NCI-H748 (cell line): ENCODE measurements around the gene ZNF146.
"Not testable (repeated sequence)": the region's sequence is repeated elsewhere in the genome, so short reads cannot be mapped to it uniquely, and the experiment has no call there.

Experiments used
- DNase-seq: peaks from one replicate; lab custom pipeline; 2025; ENCODE audit not compliant: unreplicated experiment; lab: John Stamatoyannopoulos, UW

The ZNF146 gene

DNA sequence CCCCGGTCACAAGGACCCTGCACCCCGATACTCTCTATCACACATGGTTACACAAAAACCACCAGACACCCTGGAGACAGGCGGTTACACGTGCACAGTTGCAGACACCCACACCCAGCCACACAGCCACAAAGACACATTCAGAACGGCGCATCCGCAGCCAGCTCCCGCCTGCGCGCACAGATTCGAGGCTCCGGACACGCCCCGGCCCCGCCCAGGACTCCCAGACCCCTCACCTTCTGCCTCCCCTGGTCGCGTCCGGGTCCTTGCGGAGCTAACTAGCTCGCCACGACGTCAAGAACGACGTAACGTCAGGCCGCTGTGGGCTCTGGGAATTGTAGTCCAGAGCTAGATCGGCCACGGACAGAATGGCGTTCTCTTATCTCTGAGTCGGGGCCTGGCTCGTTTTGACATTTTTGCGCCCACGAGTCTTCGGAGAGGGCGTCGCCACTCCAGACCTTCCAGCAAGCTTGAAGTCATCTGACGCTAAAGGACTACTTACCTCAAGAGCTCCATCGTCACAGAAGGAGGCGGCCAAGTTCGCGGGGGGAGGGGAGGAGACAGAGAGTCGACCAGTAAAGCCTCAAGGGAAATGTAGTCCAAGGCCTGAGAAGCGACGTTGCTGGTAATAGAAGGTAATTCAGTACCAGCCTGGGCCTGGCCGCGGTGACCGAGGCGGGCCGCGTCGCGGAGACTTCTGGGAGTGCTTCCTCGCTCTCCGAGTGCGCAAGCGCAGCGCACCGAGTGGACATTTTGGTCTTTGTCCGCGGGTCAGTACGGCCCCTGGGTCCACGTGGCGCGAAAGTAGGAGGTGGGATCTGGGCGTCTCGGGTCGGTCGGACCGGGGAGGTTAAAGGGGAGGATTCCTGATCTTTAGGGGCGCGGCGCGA is at the start of gene ZNF146, which contains the start of gene ZNF565:
Gene ZNF146 (plus strand): TSS at position 721 of the 890 bp plus-strand sequence. CDS start 21,335 bp downstream, outside the sequence.
Gene ZNF565 (minus strand): TSS at position 280 of the 890 bp plus-strand sequence. CDS start 12,680 bp downstream, outside the sequence.
- DNase-seq, result peak; percentile 100

DNA sequence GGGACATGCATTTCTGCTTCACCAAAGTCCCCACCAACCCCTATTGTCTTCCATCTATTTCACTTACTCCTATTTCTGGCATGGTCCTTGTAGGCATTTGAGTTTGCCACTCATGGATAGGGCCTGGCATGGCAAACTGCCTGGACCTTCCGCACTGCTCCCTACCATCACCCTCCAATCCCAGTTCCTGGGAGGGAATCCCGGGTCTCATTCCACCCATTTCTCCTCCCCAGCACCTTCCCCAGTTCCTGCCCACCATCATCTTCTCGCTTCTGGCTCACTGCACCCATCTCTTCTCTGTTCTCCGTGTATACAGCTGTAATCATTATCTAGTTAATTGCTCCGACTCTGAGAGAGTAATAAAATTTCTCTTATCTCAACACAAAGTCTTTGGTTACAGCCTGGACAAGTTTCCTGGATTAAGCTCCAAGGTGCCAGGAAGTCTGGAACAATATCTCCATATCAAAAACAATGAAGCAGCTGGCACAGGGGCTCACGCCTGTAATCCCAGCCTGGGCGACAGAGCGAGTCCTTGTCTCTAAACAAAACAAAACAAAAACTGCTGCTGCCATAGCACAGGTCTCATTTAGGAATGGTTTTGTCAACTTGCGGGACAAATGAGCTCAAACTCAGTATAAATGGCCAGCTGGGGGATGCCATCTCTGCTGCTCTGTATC is 45.7 kb upstream of the ZNF146 start:
- peak; percentile 90 for DNase-seq

DNA sequence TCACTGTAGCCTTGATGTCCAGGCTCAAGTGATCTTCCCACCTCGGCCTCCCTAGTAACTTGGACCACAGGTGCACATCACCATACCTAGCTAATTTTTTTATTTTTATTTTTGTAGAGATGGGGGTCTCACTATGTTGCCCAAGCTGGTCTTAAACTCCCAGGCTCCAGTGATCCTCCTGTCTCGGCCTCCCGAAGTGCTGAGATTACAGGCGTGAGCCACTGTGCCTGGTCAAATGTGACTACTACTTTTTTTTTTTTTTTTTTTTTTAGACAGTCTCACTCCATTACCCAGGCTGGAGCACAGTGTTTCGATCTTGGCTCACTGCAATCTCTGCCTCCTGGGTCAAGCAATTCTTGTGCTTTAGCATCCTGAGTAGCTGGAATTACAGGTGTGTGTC is 42.1 kb upstream of the ZNF146 start:
- DNase-seq, result no peak

DNA sequence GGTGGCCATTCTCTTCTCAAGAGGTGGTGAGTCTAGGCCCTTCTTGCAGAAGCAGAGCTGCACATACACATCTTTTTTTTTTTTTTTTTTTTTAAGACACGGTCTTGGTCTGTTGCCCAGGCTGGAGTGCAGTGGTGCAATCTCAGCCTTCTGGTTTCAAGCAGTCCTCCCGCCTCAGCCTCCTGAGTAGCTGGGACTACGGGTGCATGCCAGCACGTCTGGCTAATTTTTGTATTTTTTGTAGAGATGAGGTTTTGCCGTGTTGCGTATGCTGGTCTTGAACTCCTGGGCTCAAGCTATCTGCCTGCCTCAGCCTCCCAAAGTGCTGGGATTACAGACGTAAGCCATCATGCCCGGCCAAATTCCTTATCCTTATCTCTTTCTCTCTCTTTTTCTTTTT is 41.1 kb upstream of the ZNF146 start:
- DNase-seq, result not testable (repeated sequence)

DNA sequence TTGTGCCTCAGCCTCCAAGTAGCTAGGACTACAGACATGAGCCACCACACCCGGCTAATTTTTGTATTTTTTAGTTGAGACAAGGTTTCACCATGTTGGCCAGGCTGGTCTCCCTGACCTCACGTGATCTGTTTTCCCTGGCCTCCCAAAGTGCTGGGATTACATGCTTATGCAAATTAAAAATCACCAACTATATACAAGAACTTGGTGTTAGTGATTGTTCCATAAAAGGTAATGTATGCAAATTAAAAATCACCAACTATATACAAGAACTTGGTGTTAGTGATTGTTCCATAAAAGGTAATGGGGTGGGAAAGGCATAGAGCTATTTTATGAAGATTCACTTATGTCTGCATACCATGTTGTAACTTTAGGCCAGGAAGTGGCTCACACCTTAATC is 35.8 kb upstream of the ZNF146 start:
- not testable (repeated sequence) for DNase-seq

DNA sequence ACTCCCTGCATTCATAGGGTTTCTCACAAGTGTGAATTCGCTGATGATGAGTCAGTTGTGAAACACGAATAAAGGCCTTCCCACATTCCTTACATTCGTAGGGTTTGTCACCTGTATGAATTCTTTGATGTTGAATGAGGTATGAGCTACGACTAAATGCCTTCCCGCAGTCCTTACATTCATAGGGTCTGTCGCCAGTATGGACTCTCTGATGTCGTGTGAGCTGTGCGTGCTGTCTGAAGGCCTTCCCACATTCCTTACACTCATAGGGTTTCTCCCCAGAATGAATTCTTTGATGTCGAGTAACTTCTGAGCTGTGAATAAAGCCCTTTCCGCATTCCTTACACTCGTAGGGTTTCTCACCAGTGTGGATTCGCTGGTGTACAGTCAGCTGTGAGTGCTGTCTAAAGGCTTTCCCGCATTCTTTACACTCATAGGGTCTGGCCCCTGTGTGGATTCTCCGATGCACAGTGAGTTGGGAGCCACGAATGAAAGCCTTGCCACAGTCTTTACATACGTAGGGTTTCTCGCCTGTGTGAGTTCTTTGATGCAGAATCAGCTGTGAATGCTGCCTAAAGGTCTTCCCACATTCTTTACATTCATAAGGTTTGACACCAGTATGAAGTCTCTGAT is 32.2 kb upstream of the ZNF146 start:
- DNase-seq, result no peak

DNA sequence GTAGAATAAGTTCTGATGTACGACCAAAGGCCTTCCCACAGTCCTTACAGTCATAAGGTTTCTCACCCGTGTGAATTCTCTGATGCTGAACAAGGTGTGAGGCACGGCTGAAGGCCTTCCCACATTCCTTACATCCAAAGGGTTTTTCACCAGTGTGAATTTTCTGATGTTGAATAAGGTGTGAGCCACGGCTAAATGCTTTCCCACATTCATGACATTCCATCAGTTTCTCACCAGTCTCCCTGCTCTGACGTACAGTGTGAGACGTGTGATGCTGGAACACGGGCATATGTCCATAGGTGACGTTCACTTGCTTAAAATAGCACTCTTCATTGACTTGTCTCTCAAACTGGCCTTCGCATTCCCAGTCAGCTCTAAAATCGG is 31.7 kb upstream of the ZNF146 start:
- no peak for DNase-seq

DNA sequence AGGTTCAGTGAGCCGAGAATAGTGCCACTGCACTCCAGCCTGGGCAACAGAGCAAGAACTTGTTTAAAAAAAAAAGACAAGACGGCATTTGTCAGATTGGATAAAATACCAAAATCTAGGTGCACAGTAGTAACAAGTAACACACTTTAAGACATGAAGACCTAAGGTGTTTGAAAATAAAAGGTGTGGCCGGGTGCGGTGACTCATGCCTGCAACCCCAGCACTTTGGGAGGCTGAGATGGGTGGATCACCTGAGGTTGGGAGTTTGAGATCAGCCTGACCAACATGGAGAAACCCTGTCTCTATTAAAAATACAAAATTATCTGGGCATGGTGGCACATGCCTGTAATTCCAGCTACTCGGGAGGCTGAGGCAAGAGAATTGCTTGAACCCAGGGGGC is 28.2 kb upstream of the ZNF146 start:
- DNase-seq, result not testable (repeated sequence)

DNA sequence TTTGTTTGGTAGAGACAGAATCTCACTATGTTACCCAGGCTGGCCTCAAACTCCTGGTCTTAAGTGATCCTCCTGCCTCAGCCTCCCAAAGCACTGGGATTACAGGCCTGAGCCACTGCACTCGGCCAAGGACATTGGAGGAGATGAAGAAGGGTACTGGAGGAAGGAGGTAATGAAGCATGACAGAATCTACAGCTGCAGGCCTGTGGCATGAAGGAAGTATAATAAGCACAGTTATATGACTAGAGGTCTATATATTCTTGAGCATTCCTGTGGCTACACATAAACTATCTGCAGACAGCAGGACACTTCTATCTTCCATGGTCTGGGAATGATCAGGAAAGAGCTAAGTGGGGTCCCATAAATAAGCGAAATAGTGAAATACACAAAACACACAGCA is 18.7 kb upstream of the ZNF146 start:
- no peak for DNase-seq

DNA sequence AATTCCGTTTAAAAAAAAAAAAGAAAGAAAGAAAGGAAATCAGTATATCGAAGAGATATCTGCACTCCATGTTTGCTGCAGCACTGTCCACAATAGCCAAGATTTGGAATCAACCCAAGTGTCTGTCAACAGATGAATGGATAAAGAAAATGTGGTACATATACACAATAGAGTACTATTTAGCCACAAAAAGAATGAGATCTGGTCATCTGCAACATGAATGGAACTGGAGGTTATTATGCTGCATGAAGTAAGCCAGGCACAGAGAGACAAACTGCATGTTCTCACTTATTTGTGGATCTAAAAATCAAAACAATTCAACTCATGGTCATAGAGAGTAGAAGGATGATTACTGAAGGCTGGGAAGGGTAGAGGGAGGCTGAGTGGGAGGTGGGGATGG is 16.8 kb upstream of the ZNF146 start:
- no peak for DNase-seq

DNA sequence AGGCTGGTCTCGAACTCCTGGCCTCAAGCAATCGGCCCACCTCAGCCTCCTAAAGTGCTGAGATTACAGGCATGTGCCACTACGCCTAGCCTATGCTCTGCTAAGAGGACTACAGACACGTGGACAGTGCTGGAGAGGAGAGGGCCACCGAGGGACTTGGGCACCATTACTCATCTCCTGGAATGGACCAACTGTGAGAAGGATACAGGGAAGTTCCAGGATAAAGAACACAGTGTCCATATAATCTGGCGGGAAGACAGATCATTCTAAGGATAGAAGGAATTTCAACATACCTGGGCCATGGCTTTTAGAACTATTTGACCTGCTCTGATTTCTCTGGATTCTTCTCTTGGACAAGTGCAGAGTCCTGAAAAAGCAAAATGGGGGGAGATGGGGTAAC is 13.2 kb upstream of the ZNF146 start:
- DNase-seq, result no peak

DNA sequence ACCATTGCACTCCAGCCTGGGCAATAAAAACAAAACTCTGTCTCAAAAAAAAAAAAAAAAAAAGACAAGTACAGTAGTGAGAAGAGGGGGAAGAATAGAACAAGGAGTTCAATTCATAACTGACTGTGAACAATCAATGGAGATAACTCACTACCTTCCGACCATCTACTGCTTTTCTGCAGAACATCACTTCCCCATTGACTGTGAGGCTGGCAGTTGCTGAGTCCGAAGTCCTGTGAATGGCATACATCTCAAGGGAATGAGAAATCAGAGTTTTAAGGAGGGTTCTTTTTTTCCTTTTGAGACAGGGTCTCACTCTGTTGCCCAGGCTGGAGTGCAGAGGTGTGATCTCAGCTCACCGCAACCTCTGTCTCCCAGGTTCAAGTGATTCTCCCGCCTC is 11.6 kb upstream of the ZNF146 start:
- no peak for DNase-seq

DNA sequence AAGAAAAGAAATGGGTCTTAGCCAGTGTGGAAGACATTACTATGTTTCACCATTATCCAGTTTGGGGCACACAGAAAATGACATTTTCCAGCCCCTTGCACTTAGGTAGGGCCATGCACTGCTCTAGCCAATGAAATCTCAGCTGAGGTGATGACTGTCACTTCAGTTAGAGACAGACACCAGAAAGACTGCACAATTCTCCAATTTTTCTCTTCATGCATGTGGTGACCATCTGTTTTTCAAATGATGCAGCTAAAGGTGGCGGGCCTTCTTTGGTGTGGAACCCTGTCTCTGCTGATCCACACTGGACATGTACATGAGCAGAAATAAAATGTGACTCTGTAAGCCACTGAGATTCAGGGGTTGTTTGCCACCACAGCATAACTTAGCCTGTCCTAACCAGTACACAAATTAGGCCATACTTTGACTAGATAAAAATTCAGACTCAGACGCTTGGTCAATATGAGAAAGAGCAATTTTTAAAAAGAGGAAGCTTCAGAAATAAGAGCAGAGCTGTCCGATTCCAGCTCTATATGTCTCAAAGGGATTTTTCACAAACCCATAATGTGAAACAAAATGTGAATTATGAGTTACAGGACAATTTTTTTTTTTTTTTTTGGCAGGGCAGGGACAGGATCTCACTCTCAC is 7.2 kb upstream of the ZNF146 start:
- DNase-seq, result no peak

DNA sequence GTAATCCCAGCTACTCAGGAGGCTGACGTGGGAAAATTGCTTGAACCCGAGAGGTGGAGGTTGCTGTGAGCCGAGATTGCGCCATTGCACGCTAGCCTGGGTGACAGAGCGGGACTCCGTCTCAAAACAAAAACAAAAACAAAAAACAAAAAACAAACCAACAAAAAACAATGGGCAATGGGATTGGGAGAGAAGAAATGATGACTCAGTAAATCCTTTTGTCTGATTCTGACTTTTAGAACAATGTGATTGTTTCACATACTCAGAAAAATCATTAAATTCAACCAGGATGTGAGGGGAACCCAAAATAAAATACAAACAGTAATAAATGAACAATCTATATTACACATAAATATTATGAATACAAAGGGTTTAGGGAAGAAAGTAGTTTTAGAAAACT is 5.5 kb upstream of the ZNF146 start:
- DNase-seq, result no peak

DNA sequence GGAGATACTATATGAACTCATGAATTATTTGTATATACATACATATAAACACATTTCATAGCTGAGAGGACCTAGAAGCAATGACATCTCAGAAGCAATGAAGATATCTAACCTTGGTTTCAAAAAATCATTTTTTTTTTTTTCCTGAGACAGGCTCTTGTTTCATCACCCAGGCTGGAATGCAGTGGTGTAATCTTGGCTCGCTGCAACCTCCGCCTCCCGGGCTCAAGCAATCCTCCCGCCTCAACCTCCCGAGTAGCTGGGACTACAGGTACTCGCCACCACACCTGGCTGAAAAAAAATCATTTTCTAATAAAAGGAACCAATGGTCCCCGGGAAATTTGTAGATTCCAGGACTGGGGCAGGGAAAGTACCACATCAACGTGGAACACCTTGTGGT is 4.4 kb upstream of the ZNF146 start:
- no peak for DNase-seq

DNA sequence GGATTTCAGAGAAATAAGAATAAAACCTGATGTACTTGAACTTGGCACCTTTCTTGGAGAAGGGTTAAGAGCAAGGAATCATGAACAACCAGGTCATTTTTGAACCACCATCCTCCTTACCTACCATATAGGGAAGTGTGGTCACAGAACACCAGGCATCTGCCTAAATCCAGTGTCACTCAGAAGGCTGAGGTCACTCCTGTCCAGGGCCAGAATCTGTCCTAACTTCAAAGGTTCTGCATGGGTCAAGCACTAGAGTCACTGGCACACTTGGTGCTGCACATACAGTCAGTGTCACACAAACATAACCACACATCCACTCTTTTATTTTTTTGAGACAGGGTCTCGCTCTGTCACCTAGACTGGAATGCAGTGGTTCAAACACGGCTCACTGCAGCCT is 2.0 kb upstream of the ZNF146 start:
- DNase-seq, result no peak

DNA sequence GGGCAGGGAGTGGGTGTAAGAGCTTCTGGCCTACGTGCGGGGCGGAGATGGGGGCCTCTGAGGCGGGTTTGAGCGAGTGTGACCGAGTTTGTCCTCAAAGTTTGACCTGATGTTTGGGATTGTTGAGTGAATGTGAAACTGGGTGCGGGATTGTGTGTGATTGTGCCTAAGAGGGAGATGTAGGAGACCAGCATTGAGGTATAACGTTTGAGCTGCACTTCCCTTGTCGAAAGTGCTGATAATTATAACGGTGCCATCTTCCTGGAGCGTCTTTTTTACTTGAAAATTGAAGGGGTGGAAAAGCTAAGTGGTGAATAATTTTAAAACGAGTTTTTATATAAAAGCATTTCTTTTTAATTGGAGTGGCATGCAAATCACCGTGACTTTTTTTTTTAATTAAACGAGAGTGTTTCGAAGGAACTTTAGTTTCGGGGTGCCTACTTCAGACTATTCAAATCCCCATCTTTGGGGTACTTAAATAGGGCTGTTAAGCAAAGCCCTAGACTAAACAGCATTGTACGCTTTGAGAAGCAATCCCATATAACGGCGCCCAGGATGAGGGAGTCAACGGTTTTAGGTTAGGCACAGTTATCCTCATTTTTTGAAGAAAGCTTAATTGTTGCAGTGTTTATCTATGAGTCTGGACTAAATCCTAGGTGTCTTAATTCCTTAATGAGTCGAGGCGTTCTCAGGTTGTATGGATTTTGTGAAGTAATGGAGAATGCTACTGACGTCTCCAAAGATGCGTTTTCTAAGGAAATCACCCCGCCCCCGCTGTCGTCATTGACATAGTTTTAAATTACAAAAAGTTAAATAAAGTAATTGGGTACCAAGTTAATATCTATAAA is 594 bp downstream of the ZNF146 start:
- peak; percentile 54 for DNase-seq

DNA sequence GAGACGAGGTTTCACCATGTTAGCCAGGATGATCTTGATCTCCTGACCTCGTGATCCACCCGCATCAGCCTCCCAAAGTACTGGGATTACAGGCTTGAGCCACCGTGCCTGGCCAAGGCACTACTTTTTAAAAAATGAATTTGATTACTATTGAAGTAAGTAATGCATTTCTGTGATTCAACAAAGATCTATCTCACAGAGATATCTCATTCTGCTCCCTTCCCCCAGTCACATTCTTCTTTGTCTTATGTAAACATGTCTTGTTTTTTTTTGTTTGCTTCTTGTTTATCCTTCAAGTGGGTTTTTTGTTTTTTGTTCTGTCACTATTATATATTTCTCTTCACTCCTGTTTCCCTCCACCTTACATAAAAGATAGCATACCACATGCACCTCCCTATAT is 6.6 kb downstream of the ZNF146 start:
- no peak for DNase-seq

DNA sequence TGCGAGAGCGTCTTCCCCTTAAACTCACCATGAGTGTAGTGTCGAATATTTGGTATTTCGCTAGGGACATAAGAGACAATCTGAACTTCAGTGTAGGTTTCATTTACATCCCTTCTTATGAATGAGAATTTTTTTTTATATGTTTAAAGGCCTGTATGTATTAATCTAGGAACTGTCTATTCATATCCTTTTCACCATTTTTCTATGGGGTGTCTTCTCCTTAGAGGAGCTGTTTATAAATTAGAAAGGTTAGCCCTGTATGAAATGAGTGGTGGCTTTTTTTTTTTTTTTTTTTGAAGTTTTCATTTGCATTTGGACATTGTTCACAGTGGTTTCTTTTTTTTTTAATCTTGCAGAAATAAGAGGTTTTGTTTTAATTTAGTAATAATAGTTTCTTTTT is 7.6 kb downstream of the ZNF146 start:
- DNase-seq, result no peak

DNA sequence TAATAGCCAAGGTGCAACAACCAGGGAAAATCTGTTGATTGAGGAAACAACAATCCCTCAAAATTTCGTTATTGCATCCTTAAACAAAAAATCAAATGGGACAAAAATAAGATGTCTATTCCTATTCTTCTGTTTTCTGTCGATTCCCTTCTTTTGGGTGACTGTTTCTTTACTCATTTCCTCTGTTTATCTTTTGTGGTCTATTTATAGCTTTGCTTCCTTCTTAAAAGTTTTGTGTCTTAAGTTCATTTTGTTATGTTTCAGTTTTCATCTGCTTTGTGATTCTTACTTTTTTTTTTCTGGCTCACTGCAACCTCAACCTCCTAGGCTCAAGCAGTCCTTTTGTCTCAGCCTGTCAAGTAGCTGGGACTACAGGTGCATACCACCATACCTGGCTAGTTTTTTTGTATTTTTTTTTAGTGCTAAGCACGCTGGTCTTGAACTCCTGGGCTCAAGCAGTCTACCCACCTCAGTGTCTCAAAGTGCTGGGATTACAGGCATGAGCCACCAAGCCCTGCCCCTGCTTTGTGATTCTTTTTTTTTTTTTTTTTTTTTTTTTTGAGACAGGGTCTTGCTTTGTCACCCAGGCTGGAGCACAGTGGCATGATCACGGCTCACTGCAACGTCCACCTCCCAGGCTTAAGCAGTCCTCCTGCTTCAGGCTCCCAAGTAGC is 10.4 kb downstream of the ZNF146 start:
- DNase-seq, result no peak
